Fibroblast of lung (primary cell): ENCODE data around the gene ENTHD1. TPM values are rescaled to one million over a fixed set of nuclear protein-coding genes. Genes with fewer than 3 reads are reported as not detected.

Experiments used
- DNase-seq, 2 donors: peaks; one replicate each; pipeline versions ENCODE4 v3.0.0 to v3.0.0-alpha.2; 2010; ENCODE audit warnings: low read depth in 2 of 2
- H2AFZ ChIP-seq: 2 replicates; pipeline ENCODE4 v1.5.1; 2012; ENCODE audit warnings: low read length, control low read depth, inconsistent platforms
- H3K27ac ChIP-seq: 2 replicates; pipeline ENCODE4 v1.5.1; 2011; ENCODE audit warnings: low read length, control low read depth; ENCODE audit not compliant: insufficient read depth
- H3K27me3 ChIP-seq: 2 replicates; pipeline ENCODE4 v1.5.1; 2011; ENCODE audit warnings: mild to moderate bottlenecking, low read length; ENCODE audit not compliant: control insufficient read depth, insufficient read depth
- H3K36me3 ChIP-seq: 2 replicates; pipeline ENCODE4 v1.5.1; 2011; ENCODE audit warnings: low read length; ENCODE audit not compliant: control insufficient read depth, insufficient read depth
- H3K4me1 ChIP-seq: 2 replicates; pipeline ENCODE4 v1.5.1; 2011; ENCODE audit warnings: low read length; ENCODE audit not compliant: control insufficient read depth, insufficient read depth; ENCODE audit errors: extremely low read depth
- H3K4me2 ChIP-seq: 2 replicates; pipeline ENCODE4 v1.5.1; 2011; ENCODE audit warnings: low read length, control low read depth; ENCODE audit not compliant: insufficient read depth; ENCODE audit errors: extremely low read depth
- H3K4me3 ChIP-seq, 4 experiments: fragments of 200-600 bp in 1 of 4; sonication (generic) in 1 of 4; replicated peaks in 1 of 4; 2 replicates each; pipeline ENCODE4 v1.5.1; 2011 to 2016; ENCODE audit warnings: low read length in 4 of 4, low read depth in 3 of 4, mild to moderate bottlenecking in 3 of 4, control low read depth in 2 of 4, inconsistent platforms in 1 of 4, mixed read lengths in 1 of 4; ENCODE audit not compliant: insufficient read depth in 1 of 4; ENCODE audit errors: control extremely low read depth in 1 of 4
- H3K79me2 ChIP-seq: 2 replicates; pipeline ENCODE4 v1.5.1; 2012; ENCODE audit warnings: mild to moderate bottlenecking, low read length, inconsistent platforms; ENCODE audit not compliant: control insufficient read depth, insufficient read depth
- H3K9ac ChIP-seq: 2 replicates; pipeline ENCODE4 v1.5.1; 2011; ENCODE audit warnings: mild to moderate bottlenecking, low read length, control low read depth; ENCODE audit not compliant: insufficient read depth
- H3K9me3 ChIP-seq: 2 replicates; pipeline ENCODE4 v1.5.1; 2012; ENCODE audit warnings: low read depth, low read length; ENCODE audit not compliant: control insufficient read depth, insufficient read depth
- H4K20me1 ChIP-seq: 2 replicates; pipeline ENCODE4 v1.5.1; 2011; ENCODE audit warnings: low read length; ENCODE audit not compliant: control insufficient read depth, insufficient read depth; ENCODE audit errors: extremely low read depth
- CTCF ChIP-seq, 2 donors: IDR thresholded peaks in 1 of 2; conservative IDR thresholded peaks in 1 of 2; 1 replicate in 1 of 2; 2 replicates in 1 of 2; pipeline ENCODE4 v1.5.1; 2011 to 2012; ENCODE audit warnings: low read length in 2 of 2, control low read depth in 1 of 2, inconsistent platforms in 1 of 2, low read depth in 1 of 2, mild to moderate bottlenecking in 1 of 2
- EZH2 ChIP-seq: IDR thresholded peaks from 2 replicates; pipeline ENCODE4 v1.5.1; 2012; ENCODE audit warnings: low read length, control low read depth, mild to moderate bottlenecking; ENCODE audit errors: missing control alignments
- polyA plus RNA-seq, 2 donors: library from polyadenylated mRNA; depleted of rRNA in 1 of 2; stranded (reverse) in 1 of 2; unstranded in 1 of 2; fragments of >200 nt; gene quantifications; 2 replicates each; pipeline ENCODE4 v1.2.1, GENCODE V29; 2011 to 2012; ENCODE audit warnings: missing spikeins in 1 of 2
- total RNA-seq: library from RNA; depleted of rRNA; stranded (reverse); fragments of >200 nt; gene quantifications from 2 replicates; pipeline ENCODE4 v1.2.1, GENCODE V29; 2014

ENTHD1 gene
- total and polyA plus RNA-seq, 2 donors (not counting 1 experiment from before 2014, with no cell fraction given), result not detected

- TF ChIP-seq CTCF (conservative IDR thresholded peaks at IDR 0.05 in 1 of 2, IDR thresholded peaks at IDR 0.05 in 1 of 2; ENCODE audit: low read depth in 1 of 2, low read length in 2 of 2), result no peak
- no peak for TF ChIP-seq EZH2
- Histone ChIP-seq H3K4me1 (no peaks in the 10 kb centered on the region), H3K27me3 (peaks cover 6% of the 10 kb centered on the region), H4K20me1 (no peaks in the 10 kb centered on the region), H3K27ac (no peak overlapping the region), H3K36me3 (no peaks in the 10 kb centered on the region), H3K4me3 (no peak overlapping the region), H2AFZ (no peak overlapping the region), H3K9ac (no peak overlapping the region), H3K4me2 (no peak overlapping the region), H3K9me3 (no peaks in the 10 kb centered on the region), H3K79me2 (no peaks in the 10 kb centered on the region)
- DNase-seq, result no peak
Measured at GRCh38 chr22:39901565-39902146, 8.1 kb upstream of the ENTHD1 start.

GRCh38 chr22:39900306-39901227 is 7.0 kb upstream of the ENTHD1 start, which contains the start of gene GRAP2:
TSS of gene GRAP2 (plus strand) at chr22:39901084. CDS start at chr22:39947107, 46,023 bp downstream.
- Histone ChIP-seq H3K27me3 (peaks cover 6% of the 10 kb centered on the region), H3K4me1 (no peaks in the 10 kb centered on the region), H3K4me2 (no peak within 1 kb of the TSS), H3K36me3 (no peaks in the 10 kb centered on the region), H3K9me3 (no peaks in the 10 kb centered on the region), H2AFZ (no peak within 1 kb of the TSS), H3K9ac (no peak within 1 kb of the TSS), H3K79me2 (no peaks in the 10 kb centered on the region), H4K20me1 (no peaks in the 10 kb centered on the region), H3K27ac (no peak within 1 kb of the TSS), H3K4me3 (no peak within 1 kb of the TSS)
- DNase-seq, result no peak
- TF ChIP-seq EZH2, result no peak
- no peak for TF ChIP-seq CTCF (conservative IDR thresholded peaks at IDR 0.05 in 1 of 2, IDR thresholded peaks at IDR 0.05 in 1 of 2; ENCODE audit: low read depth in 1 of 2, low read length in 2 of 2)

GRCh38 chr22:39898997-39899396 is 5.4 kb upstream of the ENTHD1 start:
- no peak overlapping the region for H3K9ac ChIP-seq
- H3K9me3 ChIP-seq, result no peaks in the 10 kb centered on the region
- DNase-seq, result no peak
- no peak overlapping the region for H3K27ac ChIP-seq
- no peaks in the 10 kb centered on the region for H3K36me3 ChIP-seq
- no peak for TF ChIP-seq EZH2
- TF ChIP-seq CTCF (conservative IDR thresholded peaks at IDR 0.05 in 1 of 2, IDR thresholded peaks at IDR 0.05 in 1 of 2; ENCODE audit: low read depth in 1 of 2, low read length in 2 of 2), result no peak
- no peaks in the 10 kb centered on the region for H3K4me1 ChIP-seq
- peaks cover 6% of the 10 kb centered on the region for H3K27me3 ChIP-seq
- H4K20me1 ChIP-seq, result no peaks in the 10 kb centered on the region
- H3K79me2 ChIP-seq, result no peaks in the 10 kb centered on the region
- no peak overlapping the region for H2AFZ ChIP-seq
- no peak overlapping the region for H3K4me3 ChIP-seq
- no peak overlapping the region for H3K4me2 ChIP-seq
